ENCODE measurements around the gene GALNT2. TPM values are rescaled to one million over a fixed set of nuclear protein-coding genes. Genes with fewer than 3 reads are reported as not detected.

Gene GALNT2
- polyA plus RNA-seq, 3 donors: 19.6 to 25.6 (median 23.4) TPM

DNA sequence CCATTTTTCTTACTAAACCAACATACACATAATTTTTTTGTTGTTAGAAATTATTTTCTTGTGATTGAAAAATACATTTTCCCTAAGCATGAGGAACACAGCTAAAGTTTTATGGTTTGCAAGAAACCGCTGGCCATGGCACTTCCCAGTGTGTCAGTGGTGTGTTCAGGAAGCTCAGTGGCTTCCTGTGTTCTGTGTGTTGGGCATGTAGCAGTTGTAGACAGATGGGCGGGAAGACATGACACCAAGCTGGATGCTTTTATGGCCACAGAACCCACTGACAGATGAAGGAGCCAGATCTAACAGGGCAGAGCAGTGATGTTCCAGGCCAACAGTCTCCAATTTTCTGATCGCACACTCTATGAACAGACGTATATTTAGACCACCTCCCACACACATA lies 119.8 kb downstream of the GALNT2 start:
- peak in 1 of 3 donors; percentile 16 for DNase-seq
- Mint-ChIP-seq H3K9me3 (peaks cover 0 to 3% (median 1%) of the 10 kb centered on the region in 7 donors), H3K27me3 (ENCODE audit: low read depth in 3 of 3) (peaks cover 0 to 1% (median 0%) of the 10 kb centered on the region in 3 donors), H3K27ac (peak overlapping the region in 6 of 7 donors; percentile 0 to 78 (median 49)), H3K36me3 (peaks cover 17 to 30% of the 10 kb centered on the region in 2 donors), H3K4me1 (peaks cover 47% of the 10 kb centered on the region), H3K4me3 (peak overlapping the region in 1 of 2 donors; percentile 72)
- WGBS (ENCODE audit: insufficient coverage): 0% methylated on average over 2 of the region's 4 CpGs
- no peaks in the 10 kb centered on the region for H3K27me3 ChIP-seq (ENCODE audit: control insufficient read depth in 2 of 2, insufficient read depth in 2 of 2, low read length in 2 of 2)
- H3K4me1 ChIP-seq (ENCODE audit: control insufficient read depth in 1 of 2, insufficient read depth in 2 of 2, low read length in 2 of 2): peaks cover 31 to 43% of the 10 kb centered on the region in 2 donors
- no peak overlapping the region for H3K4me3 ChIP-seq (replicated peaks in 1 of 3; ENCODE audit: low read depth in 2 of 3, low read length in 3 of 3)
- H3K4me2 ChIP-seq (replicated peaks; ENCODE audit: extremely low read depth, low read length, poor library complexity, severe bottlenecking): peak overlapping the region; percentile 25
- peak overlapping the region in 1 of 2 donors; percentile 39 for H3K27ac ChIP-seq (ENCODE audit: low read depth in 1 of 2, low read length in 2 of 2)
- intact Hi-C loops (cut with micrococcal nuclease): loop anchor here in 1 of 2 donors (5.0 kb wide), 1 partner anchor 40 kb away; no protein-coding TSS in a partner anchor
- H3K79me2 ChIP-seq (ENCODE audit: insufficient read depth, low read length): peaks cover 52% of the 10 kb centered on the region
- no peaks in the 10 kb centered on the region for H3K9me3 ChIP-seq (replicated peaks in 1 of 2; ENCODE audit: control insufficient read depth in 1 of 2, insufficient read depth in 1 of 2, low read length in 2 of 2)
- H4K20me1 ChIP-seq (ENCODE audit: insufficient read depth, low read length): peaks cover 10% of the 10 kb centered on the region
- no peak overlapping the region for H2AFZ ChIP-seq (ENCODE audit: insufficient read depth, low read depth, low read length, poor library complexity, severe bottlenecking)
- no peaks in the 10 kb centered on the region for H3K36me3 ChIP-seq (replicated peaks in 1 of 2; ENCODE audit: control insufficient read depth in 1 of 2, insufficient read depth in 2 of 2, low read length in 2 of 2)
- TF ChIP-seq, protein P1, sequence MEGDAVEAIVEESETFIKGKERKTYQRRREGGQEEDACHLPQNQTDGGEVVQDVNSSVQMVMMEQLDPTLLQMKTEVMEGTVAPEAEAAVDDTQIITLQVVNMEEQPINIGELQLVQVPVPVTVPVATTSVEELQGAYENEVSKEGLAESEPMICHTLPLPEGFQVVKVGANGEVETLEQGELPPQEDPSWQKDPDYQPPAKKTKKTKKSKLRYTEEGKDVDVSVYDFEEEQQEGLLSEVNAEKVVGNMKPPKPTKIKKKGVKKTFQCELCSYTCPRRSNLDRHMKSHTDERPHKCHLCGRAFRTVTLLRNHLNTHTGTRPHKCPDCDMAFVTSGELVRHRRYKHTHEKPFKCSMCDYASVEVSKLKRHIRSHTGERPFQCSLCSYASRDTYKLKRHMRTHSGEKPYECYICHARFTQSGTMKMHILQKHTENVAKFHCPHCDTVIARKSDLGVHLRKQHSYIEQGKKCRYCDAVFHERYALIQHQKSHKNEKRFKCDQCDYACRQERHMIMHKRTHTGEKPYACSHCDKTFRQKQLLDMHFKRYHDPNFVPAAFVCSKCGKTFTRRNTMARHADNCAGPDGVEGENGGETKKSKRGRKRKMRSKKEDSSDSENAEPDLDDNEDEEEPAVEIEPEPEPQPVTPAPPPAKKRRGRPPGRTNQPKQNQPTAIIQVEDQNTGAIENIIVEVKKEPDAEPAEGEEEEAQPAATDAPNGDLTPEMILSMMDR (IDR thresholded peaks at IDR 0.05): no peak
- H3K9ac ChIP-seq (ENCODE audit: insufficient read depth, low read length, poor library complexity, severe bottlenecking): no peak overlapping the region

DNA sequence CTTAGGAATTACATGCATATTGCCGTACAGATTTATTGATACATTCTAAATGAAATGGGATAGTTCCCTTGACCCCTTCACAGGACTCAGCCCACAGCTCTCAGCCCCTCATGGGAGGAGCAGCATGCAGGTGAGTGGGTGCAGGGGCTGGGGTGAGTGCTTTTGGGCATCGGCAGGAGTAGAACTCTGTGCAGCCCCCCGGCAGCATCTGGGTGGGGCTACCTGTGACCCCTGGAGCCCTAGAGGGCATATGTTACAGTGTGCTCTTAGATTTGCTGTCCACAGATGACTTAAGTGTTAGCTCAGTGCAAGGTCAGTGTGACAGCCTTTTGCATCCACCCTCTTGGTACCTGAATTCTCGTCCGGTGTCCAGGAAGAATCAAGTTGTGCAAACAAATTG lies 120.3 kb downstream of the GALNT2 start:
- H3K27ac Mint-ChIP-seq: peak overlapping the region in 5 of 7 donors; percentile 20 to 78 (median 52)
- H3K27ac ChIP-seq (ENCODE audit: low read depth in 1 of 2, low read length in 2 of 2): peak overlapping the region in 1 of 2 donors; percentile 39
- H3K36me3 Mint-ChIP-seq: peaks cover 17 to 26% of the 10 kb centered on the region in 2 donors
- peaks cover 35 to 46% of the 10 kb centered on the region in 2 donors for H3K4me1 ChIP-seq (ENCODE audit: control insufficient read depth in 1 of 2, insufficient read depth in 2 of 2, low read length in 2 of 2)
- peak overlapping the region; percentile 25 for H3K4me2 ChIP-seq (replicated peaks; ENCODE audit: extremely low read depth, low read length, poor library complexity, severe bottlenecking)
- no peak overlapping the region for H3K4me3 ChIP-seq (replicated peaks in 1 of 3; ENCODE audit: low read depth in 2 of 3, low read length in 3 of 3)
- no peaks in the 10 kb centered on the region for H3K9me3 ChIP-seq (replicated peaks in 1 of 2; ENCODE audit: control insufficient read depth in 1 of 2, insufficient read depth in 1 of 2, low read length in 2 of 2)
- peaks cover 51% of the 10 kb centered on the region for H3K4me1 Mint-ChIP-seq
- peak overlapping the region in 1 of 2 donors; percentile 72 for H3K4me3 Mint-ChIP-seq
- no peak overlapping the region for H2AFZ ChIP-seq (ENCODE audit: insufficient read depth, low read depth, low read length, poor library complexity, severe bottlenecking)
- no peak overlapping the region for H3K9ac ChIP-seq (ENCODE audit: insufficient read depth, low read length, poor library complexity, severe bottlenecking)
- H3K79me2 ChIP-seq (ENCODE audit: insufficient read depth, low read length): peaks cover 57% of the 10 kb centered on the region
- H3K27me3 Mint-ChIP-seq (ENCODE audit: low read depth in 3 of 3): peaks cover 0 to 1% (median 0%) of the 10 kb centered on the region in 3 donors
- WGBS (ENCODE audit: insufficient coverage): 100% methylated on average over 2 of the region's 5 CpGs
- TF ChIP-seq, protein P1 (IDR thresholded peaks at IDR 0.05): no peak
- H4K20me1 ChIP-seq (ENCODE audit: insufficient read depth, low read length): peaks cover 10% of the 10 kb centered on the region
- H3K36me3 ChIP-seq (replicated peaks in 1 of 2; ENCODE audit: control insufficient read depth in 1 of 2, insufficient read depth in 2 of 2, low read length in 2 of 2): no peaks in the 10 kb centered on the region
- intact Hi-C loops (cut with micrococcal nuclease): loop anchor here in 1 of 2 donors (5.0 kb wide), 1 partner anchor 40 kb away; no protein-coding TSS in a partner anchor
- no peak for DNase-seq
- H3K27me3 ChIP-seq (ENCODE audit: control insufficient read depth in 2 of 2, insufficient read depth in 2 of 2, low read length in 2 of 2): no peaks in the 10 kb centered on the region
- H3K9me3 Mint-ChIP-seq: peaks cover 0 to 3% (median 1%) of the 10 kb centered on the region in 7 donors

All from CD14-positive monocyte (primary cell).